CD4-positive, alpha-beta T cell treated with Interleukin-6 for 4 hours (primary cell): ENCODE measurements around the gene CFHR2.
"Not testable (repeated sequence)": the region's sequence is repeated elsewhere in the genome, so short reads cannot be mapped to it uniquely, and the experiment has no call there.

Experiments
- DNase-seq: peaks from one replicate; pipeline ENCODE4 v3.0.0-alpha.2; 2020; ENCODE audit warnings: mixed read lengths

CFHR2 gene

DNA sequence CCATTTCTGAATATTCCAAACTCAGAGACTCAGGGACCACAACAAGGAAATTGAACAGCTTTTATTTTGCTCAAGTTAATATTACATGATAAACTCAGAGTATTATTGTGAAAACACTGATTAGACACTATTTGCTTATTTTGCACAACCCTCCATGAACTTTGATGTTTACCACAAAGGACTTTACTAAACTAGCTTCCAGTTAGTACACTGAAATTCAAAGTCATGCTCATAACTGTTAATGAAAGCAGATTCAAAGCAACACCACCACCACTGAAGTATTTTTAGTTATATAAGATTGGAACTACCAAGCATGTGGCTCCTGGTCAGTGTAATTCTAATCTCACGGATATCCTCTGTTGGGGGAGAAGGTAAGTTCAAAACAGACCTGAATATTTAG lies at the start of gene CFHR2:
Gene CFHR2, plus strand, starts transcription at position 171 of the 400 bp plus-strand sequence. Its CDS starts 143 bp downstream, at position 314.
- not testable (repeated sequence) for DNase-seq

- no peak for DNase-seq
These were observed 47.2 kb upstream of the CFHR2 start for GRCh38 chr1:196896355-196896754.

DNA sequence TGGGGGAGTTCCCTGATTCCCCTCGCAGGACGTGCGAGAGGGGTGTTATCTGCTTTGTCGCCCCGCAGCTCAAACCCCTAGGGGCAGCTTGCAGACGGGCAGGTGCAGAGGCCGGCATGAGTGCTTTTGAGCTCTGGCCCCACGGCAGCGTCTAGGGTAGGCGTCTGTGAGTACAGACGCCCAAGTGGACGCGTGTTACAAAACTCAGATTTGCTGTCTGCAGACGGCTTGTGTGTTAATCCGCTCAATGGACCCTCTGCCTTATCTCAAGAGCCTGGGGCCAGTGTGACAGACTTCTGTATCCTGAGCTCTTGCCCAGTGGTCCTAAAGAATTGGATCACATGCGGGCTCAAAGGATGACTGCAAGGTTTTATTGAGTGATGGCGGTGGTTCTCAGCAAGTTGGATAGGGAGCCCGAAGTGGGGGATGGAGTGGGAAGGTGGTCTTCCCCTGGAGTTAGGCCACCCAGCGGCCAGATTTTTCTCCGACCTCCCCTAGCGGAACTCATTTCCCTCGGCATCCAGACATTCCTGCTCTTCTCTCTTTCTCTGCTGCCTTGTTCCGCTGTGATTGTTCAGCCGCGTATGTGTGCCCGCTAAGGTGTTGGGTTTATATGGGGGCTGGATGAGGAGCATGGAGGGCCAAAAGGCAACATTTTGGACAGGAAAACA lies 46.2 kb upstream of the CFHR2 start:
- no peak for DNase-seq

GRCh38 chr1:196902344-196902743 lies 41.2 kb upstream of the CFHR2 start:
- DNase-seq = no peak

DNA sequence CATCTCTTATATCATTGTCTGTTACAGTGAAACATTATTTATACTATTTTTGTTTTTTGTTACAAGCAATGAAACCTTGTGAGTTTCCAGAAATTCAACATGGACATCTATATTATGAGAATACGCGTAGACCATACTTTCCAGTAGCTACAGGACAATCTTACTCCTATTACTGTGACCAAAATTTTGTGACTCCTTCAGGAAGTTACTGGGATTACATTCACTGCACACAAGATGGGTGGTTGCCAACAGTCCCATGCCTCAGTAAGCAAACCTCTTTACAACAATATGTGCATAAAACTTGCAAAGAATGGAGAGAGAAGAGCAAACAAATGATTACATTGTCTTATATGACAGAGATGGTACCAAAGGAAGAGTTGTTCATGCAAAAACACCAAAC lies 33.3 kb upstream of the CFHR2 start:
- DNase-seq = no peak

DNA sequence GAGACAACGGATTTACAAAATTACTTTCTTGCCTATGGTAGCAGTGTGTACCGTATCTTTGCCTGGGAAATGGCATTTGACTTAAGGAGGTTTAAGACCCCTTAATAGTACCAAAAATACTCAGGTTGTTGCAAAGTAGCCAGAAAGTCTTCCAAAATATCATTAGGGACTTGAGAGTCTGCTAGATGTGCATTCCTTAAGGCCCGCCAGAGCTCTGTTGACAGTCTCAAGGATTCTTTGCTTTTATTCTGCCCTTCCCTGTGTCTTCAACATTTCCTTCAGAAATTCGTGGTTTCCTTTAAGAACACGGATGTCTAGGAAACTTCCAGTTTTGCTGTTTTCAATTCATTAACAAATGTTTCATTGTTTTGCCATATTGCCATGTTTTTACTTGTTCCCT lies 31.3 kb upstream of the CFHR2 start:
- DNase-seq = not testable (repeated sequence)

DNA sequence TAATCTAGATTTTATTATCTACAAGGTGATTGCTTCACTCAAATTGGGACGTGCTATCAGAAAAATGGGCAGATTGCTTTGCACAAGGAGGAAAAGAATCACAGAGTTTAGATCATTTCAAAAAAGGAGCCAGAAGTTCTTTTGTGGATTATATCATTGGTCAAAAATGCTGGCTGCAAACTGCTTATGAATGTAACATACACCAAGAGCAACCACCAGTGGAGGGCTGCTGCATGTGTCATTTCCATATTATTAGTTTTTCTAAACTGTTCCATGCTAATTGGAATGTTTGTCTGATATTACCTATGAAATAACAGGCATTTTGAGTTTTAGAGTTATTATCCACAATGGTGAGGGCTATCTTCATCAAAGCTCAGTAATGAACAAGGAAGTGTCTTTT lies 16.7 kb upstream of the CFHR2 start:
- not testable (repeated sequence) for DNase-seq

- not testable (repeated sequence) for DNase-seq
These were observed 10.7 kb upstream of the CFHR2 start for GRCh38 chr1:196932853-196933252.

GRCh38 chr1:196933531-196934189 lies 9.9 kb upstream of the CFHR2 start:
- DNase-seq = no peak

DNA sequence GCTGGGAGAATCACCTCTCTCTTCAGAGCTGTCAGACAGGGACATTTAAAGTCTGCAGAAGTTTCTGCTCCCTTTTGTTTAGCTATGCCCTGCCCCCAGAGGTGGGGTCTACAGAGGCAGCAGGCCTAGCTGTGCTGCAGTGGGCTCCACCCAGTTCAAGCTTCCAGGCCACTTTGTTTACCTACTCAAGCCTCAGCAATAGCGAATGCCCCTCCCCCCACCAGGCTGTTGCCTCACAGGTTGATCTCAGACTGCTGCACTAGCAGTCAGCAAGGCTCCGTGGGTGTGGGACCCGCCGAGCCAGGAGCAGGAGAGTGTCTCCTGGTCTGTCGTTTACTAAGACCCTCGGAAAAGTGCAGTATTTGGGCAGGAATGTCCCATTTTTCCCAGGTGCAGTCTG lies 2.1 kb upstream of the CFHR2 start:
- not testable (repeated sequence) for DNase-seq

DNA sequence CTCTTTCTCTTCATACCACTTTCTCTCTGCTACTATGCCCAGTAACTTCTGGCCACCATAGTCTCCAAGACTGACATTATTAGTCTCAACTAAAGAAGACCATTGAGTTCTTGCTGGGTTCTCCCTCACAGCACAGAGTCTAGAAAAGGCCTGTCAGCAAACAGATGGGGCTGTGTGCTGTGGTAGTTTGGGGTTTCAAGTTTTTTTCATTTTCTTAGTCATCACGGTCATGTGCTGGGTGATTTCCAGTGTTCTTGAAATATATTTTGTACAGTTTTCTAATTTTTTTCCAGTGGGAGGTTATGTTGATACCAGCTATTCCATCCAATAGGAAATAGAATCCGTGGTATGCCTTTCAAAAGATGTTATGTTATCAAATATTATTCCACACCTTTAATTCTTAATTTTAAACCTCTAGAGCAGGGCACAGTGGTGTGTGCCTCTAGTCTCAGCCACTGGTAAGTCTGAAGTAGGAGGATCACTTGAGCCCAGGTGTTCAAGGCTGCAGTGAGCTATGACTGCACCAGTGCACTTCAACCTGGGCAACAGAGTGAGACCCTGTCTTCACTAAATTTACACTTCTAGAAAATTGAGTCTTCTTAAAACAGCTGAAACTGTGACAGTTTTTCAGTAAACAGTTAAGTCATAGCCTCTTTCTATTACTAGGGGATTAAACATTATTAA lies 8.3 kb downstream of the CFHR2 start:
- DNase-seq = no peak

GRCh38 chr1:196954778-196955177 lies 11.2 kb downstream of the CFHR2 start:
- DNase-seq = no peak

DNA sequence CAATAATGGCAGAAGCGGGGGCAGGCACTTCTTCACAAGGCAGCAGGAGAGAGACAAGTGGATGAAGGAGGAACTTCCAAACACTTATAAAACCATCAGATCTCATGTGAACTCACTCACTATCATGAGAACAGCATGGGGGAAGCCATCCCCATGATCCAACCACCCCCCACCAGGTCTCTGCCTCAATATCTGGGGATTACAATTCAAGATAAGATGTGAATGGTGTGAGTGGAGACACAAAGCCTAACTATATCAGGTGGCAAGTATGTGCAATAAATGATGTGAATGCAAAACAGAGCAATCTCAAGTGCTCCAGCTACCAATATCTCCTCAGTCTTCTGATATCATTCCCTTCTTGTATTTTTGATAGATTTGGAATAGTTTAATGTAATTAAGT lies 12.4 kb downstream of the CFHR2 start:
- no peak for DNase-seq

DNA sequence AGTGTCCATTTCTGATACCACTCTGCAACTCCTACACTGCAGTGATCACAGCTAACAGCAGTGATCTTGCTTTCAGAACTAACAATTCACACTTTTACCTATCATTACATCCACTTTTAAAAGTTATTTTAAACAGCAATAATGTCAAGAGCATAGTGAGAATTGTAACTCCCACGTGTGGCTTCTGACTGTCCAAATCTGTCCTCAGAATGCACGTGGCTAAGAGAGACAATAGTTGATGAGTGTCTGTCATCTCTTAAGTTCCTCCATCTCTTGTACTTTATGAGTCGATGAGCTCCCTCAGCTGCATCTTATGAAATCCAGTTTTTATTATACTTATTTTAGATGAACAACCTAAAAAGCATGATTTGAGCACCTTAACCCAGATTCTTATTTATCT lies 17.3 kb downstream of the CFHR2 start:
- no peak for DNase-seq

DNA sequence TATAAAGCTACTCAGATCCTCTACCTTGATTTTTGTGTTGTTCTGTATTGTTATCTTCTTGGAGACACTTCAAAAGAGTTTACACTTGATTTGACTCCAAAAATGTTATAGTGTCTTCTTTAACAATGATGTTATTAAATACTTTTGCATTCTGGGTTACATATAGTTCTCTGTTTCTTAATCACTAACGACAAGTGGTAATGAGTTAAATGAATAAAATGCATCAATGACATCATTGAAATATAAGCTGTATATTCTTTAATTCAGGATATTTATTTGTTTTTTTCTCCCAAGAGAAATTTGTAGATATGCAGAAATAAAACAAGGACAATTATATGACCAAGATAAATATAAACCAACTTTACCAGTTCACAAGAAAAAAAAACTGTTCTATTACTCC lies 26.6 kb downstream of the CFHR2 start:
- DNase-seq = no peak

GRCh38 chr1:196976278-196976677 lies 32.7 kb downstream of the CFHR2 start:
- DNase-seq = no peak

DNA sequence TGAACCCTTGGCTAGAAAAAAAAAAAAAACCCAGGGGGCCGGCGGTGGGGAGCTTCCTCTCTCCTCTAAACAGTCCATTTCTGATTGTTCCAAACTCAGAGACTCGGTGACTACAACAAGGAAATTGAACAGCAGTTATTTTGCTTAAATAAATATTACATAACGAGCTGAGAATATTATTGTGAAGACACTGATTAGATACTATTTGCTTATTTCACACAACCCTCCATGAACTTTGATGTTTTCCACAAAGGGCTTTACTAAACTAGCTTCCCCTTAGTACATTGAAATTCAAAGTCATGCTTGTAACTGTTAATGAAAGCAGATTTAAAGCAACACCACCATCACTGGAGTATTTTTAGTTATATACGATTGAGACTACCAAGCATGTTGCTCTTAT lies 33.7 kb downstream of the CFHR2 start, which contains the start of gene CFHR5:
Gene CFHR5, plus strand, starts transcription at position 279 of the 400 bp plus-strand sequence. Its CDS starts 109 bp downstream, at position 388.
- DNase-seq = no peak

DNA sequence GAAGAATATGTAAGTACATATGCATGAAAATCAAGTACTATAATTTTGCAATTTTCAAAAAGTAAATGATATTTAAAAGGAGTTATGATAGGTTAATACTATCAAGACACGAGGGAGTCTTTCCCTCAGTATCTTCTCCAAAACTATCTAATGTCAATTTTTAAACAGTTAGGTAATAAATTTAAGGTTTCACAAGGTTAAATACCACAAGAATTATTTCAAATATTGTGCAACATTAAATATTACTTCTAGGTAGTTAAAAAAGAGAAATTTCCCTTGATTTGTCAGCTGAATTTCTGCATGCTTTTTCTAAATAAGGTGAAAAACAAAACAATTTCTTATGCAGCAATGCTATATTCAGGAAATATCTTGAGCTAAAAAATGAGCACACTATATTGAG lies 37.3 kb downstream of the CFHR2 start:
- no peak for DNase-seq

DNA sequence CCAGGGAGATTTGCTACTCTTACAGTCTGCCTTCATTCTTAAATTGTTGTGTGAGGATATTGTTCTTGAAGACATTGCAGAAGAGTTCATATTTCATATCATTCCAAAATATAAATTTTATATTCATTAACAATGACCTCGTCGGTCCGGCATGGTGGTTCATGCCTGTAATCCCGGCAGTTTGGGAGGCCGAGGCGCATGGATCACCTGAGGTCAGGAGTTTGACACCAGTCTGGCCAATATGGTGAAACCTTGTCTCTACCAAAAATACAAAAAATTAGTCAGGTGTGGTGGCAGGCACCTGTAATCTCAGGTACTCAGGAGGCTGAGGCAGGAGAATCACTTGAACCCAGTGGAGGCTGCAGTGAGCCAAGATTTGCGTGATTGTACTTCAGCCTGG lies 38.7 kb downstream of the CFHR2 start:
- DNase-seq = not testable (repeated sequence)

GRCh38 chr1:196991919-196992651 lies 48.5 kb downstream of the CFHR2 start:
- DNase-seq = not testable (repeated sequence)

GRCh38 chr1:196993916-196994315 lies 50.4 kb downstream of the CFHR2 start:
- no peak for DNase-seq

DNA sequence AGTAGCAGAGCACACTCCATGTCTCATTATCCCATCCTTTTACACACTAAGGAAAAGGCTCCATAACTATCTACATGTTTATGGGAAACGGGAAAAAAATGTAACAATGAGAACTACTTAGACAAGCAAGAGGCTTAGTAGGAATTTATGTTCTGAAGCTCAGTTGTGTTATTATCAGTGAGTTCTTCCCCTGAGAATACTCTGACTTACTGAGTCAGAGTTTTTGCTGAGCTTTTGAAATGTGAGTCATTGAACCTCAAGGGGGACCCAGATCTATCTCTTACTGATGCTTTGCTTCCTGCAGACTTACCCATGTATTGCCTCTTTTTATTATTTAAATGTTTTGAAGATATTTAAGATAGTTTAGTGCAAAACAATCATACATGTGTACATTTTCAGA lies 53.9 kb downstream of the CFHR2 start:
- no peak for DNase-seq

DNA sequence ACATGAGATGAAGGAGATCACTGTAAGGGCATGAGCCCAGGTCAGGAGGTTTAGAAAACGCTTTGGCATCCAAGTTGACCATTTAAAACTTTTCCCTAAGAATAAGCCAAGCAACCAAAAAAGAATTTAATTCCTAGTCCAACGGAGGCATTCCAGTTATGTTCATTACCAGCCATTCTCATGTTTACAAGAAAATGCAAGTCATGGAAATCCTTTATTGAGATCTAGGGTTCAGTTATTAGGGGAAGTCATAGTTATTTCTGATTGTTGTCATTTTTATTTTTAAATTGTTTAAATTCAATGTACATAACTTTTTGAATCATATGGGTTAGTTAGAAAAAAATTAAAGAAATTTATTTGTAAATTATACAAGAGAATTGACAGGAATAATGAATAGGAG lies 58.3 kb downstream of the CFHR2 start:
- DNase-seq = no peak
